ENCODE measurements around the gene CDIPT. TPM values are rescaled to one million over a fixed set of nuclear protein-coding genes. Genes with fewer than 3 reads are reported as not detected.

Gene CDIPT
- total RNA-seq, 1 donor from 2014 or later: 37.5 TPM

GRCh38 chr16:29863669-29863984, 601 bp upstream of the CDIPT start:
- Mint-ChIP-seq H3K27ac (ENCODE audit: unreplicated experiment) (peak overlapping the region; percentile 100), H3K4me3 (peak overlapping the region; percentile 84)
- TF ChIP-seq CTCF (conservative IDR thresholded peaks at IDR 0.05): no peak

GRCh38 chr16:29862383-29862883, 593 bp downstream of the CDIPT start:
- no peak for DNase-seq (ENCODE audit: low read depth, low spot score)
- Mint-ChIP-seq H3K4me3 (peak overlapping the region; percentile 95), H3K27me3 (ENCODE audit: low read depth) (peaks cover 2% of the 10 kb centered on the region), H3K27ac (ENCODE audit: unreplicated experiment) (peak overlapping the region; percentile 69), H3K9me3 (no peaks in the 10 kb centered on the region), H3K36me3 (ENCODE audit: low read depth) (no peaks in the 10 kb centered on the region), H3K4me1 (peaks cover 19% of the 10 kb centered on the region)
- no peak for TF ChIP-seq CTCF (conservative IDR thresholded peaks at IDR 0.05)

More at GRCh38 chr16:29863669-29863984, 601 bp upstream of the CDIPT start:
- H3K9me3 Mint-ChIP-seq: no peaks in the 10 kb centered on the region
- no peak for DNase-seq (ENCODE audit: low read depth, low spot score)
- peaks cover 19% of the 10 kb centered on the region for H3K4me1 Mint-ChIP-seq
- no peaks in the 10 kb centered on the region for H3K36me3 Mint-ChIP-seq (ENCODE audit: low read depth)
- H3K27me3 Mint-ChIP-seq (ENCODE audit: low read depth): peaks cover 2% of the 10 kb centered on the region

- H3K9me3 Mint-ChIP-seq: no peaks in the 10 kb centered on the region
- peak overlapping the region; percentile 95 for H3K4me3 Mint-ChIP-seq
- H3K27me3 Mint-ChIP-seq (ENCODE audit: low read depth): no peaks in the 10 kb centered on the region
- H3K4me1 Mint-ChIP-seq: peaks cover 19% of the 10 kb centered on the region
- no peak for TF ChIP-seq CTCF (conservative IDR thresholded peaks at IDR 0.05)
- H3K27ac Mint-ChIP-seq (ENCODE audit: unreplicated experiment): peak overlapping the region; percentile 43
- DNase-seq (ENCODE audit: low read depth, low spot score): no peak
- no peaks in the 10 kb centered on the region for H3K36me3 Mint-ChIP-seq (ENCODE audit: low read depth)
Observed at GRCh38 chr16:29860218-29860617, 2.8 kb downstream of the CDIPT start.

- no peaks in the 10 kb centered on the region for H3K9me3 Mint-ChIP-seq
- no peaks in the 10 kb centered on the region for H3K27me3 Mint-ChIP-seq (ENCODE audit: low read depth)
- TF ChIP-seq CTCF (conservative IDR thresholded peaks at IDR 0.05): no peak
- no peaks in the 10 kb centered on the region for H3K36me3 Mint-ChIP-seq (ENCODE audit: low read depth)
- no peak overlapping the region for H3K27ac Mint-ChIP-seq (ENCODE audit: unreplicated experiment)
- no peak overlapping the region for H3K4me3 Mint-ChIP-seq
- no peak for DNase-seq (ENCODE audit: low read depth, low spot score)
- H3K4me1 Mint-ChIP-seq: peaks cover 19% of the 10 kb centered on the region
Observed at GRCh38 chr16:29858974-29859373, 4.1 kb downstream of the CDIPT start.

- TF ChIP-seq CTCF (conservative IDR thresholded peaks at IDR 0.05): no peak
- H3K27ac Mint-ChIP-seq (ENCODE audit: unreplicated experiment): no peak overlapping the region
- peaks cover 15% of the 10 kb centered on the region for H3K4me1 Mint-ChIP-seq
- DNase-seq (ENCODE audit: low read depth, low spot score): no peak
- peak overlapping the region; percentile 44 for H3K4me3 Mint-ChIP-seq
- H3K36me3 Mint-ChIP-seq (ENCODE audit: low read depth): no peaks in the 10 kb centered on the region
- no peaks in the 10 kb centered on the region for H3K9me3 Mint-ChIP-seq
- no peaks in the 10 kb centered on the region for H3K27me3 Mint-ChIP-seq (ENCODE audit: low read depth)
Observed at GRCh38 chr16:29858149-29858849, 4.7 kb downstream of the CDIPT start.
